WTC11 (cell line): ENCODE measurements around the gene PAAF1. TPM values are rescaled to one million over a fixed set of nuclear protein-coding genes. Genes with fewer than 3 reads are reported as not detected.

Experiments
- ATAC-seq: fragments of 200-7000 bp; cut with Tn5 transposase; 2 replicates; pipeline ENCODE4 v1.10.0; 2021; ENCODE audit warnings: mild to moderate bottlenecking, moderate library complexity
- CTCF ChIA-PET: fragments of 300-600 bp; sonication (Branson Sonifier 250); formaldehyde crosslinking; loops from one replicate; lab custom pipeline; 2021; ENCODE audit warnings: antibody characterized with exemption; lab: Charles Lee
- POLR2A ChIA-PET: fragments of 350-600 bp; sonication (Branson Sonifier 250); formaldehyde crosslinking; loops from one replicate; lab custom pipeline; 2021; ENCODE audit warnings: antibody characterized with exemption; lab: Charles Lee
- DNase-seq: peaks from one replicate; pipeline ENCODE4 v3.0.0; 2021; ENCODE audit warnings: low spot score
- H3K27ac Mint-ChIP-seq: 2 replicates; pipeline ENCODE4 v1.8.0; 2021; ENCODE audit warnings: mixed read lengths
- H3K27me3 Mint-ChIP-seq: 2 replicates; pipeline ENCODE4 v1.8.0; 2021; ENCODE audit warnings: low read depth, mild to moderate bottlenecking, moderate library complexity, mixed read lengths
- H3K36me3 Mint-ChIP-seq: 2 replicates; pipeline ENCODE4 v1.8.0; 2021; ENCODE audit warnings: mixed read lengths
- H3K4me1 Mint-ChIP-seq: 2 replicates; pipeline ENCODE4 v1.8.0; 2022; ENCODE audit warnings: mixed read lengths
- H3K4me3 Mint-ChIP-seq: 2 replicates; pipeline ENCODE4 v1.8.0; 2021; ENCODE audit warnings: mild to moderate bottlenecking, moderate library complexity, mixed read lengths
- H3K9me3 Mint-ChIP-seq: 2 replicates; pipeline ENCODE4 v1.8.0; 2021; ENCODE audit warnings: mixed read lengths
- ELF4 ChIP-seq: sonication (generic); formaldehyde crosslinking; IDR thresholded peaks from 2 replicates; pipeline ENCODE4 v1.8.1; 2022; ENCODE audit warnings: low read depth, mild to moderate bottlenecking, moderate library complexity, missing genetic modification reagents
- ETV6 ChIP-seq: sonication (generic); formaldehyde crosslinking; IDR thresholded peaks from 2 replicates; pipeline ENCODE4 v1.8.1; 2022; ENCODE audit warnings: mild to moderate bottlenecking, missing genetic modification reagents
- GABPB1 ChIP-seq: sonication (generic); formaldehyde crosslinking; IDR thresholded peaks from 2 replicates; pipeline ENCODE4 v1.8.1; 2023; ENCODE audit warnings: mild to moderate bottlenecking, missing genetic modification reagents
- JAZF1 ChIP-seq: fragments of 250-450 bp; sonication (Bioruptor Pico); IDR thresholded peaks from 2 replicates; pipeline ENCODE4 v1.9.0; 2021; ENCODE audit warnings: moderate library complexity, mild to moderate bottlenecking, inconsistent platforms
- KAT7 ChIP-seq: sonication (generic); formaldehyde crosslinking; IDR thresholded peaks from 2 replicates; pipeline ENCODE4 v1.8.1; 2023; ENCODE audit warnings: missing genetic modification reagents, mild to moderate bottlenecking, borderline replicate concordance
- OVOL2 ChIP-seq: fragments of 250-450 bp; sonication (Bioruptor Pico); IDR thresholded peaks from 2 replicates; pipeline ENCODE4 v1.9.0; 2021; ENCODE audit warnings: mild to moderate bottlenecking, borderline replicate concordance
- SMAD4 ChIP-seq: sonication (generic); formaldehyde crosslinking; IDR thresholded peaks from 2 replicates; pipeline ENCODE4 v1.8.0; 2022; ENCODE audit warnings: mild to moderate bottlenecking, missing genetic modification reagents
- TCF7 ChIP-seq: sonication (generic); formaldehyde crosslinking; IDR thresholded peaks from 2 replicates; pipeline ENCODE4 v1.8.0; 2022; ENCODE audit warnings: mild to moderate bottlenecking, low read depth, missing genetic modification reagents, moderate library complexity
- TEAD4 ChIP-seq: sonication (generic); formaldehyde crosslinking; IDR thresholded peaks from 2 replicates; pipeline ENCODE4 v1.8.0; 2022; ENCODE audit warnings: mild to moderate bottlenecking, missing genetic modification reagents
- TP53 ChIP-seq: sonication (generic); formaldehyde crosslinking; IDR thresholded peaks from 2 replicates; pipeline ENCODE4 v1.8.1; 2023; ENCODE audit warnings: mild to moderate bottlenecking, missing genetic modification reagents
- ZNF232 ChIP-seq: sonication (generic); formaldehyde crosslinking; IDR thresholded peaks from 2 replicates; pipeline ENCODE4 v1.8.0; 2022; ENCODE audit warnings: mild to moderate bottlenecking, missing genetic modification reagents
- ZNF263 ChIP-seq: sonication (generic); formaldehyde crosslinking; IDR thresholded peaks from 2 replicates; pipeline ENCODE4 v1.8.1; 2022; ENCODE audit warnings: low read depth, mild to moderate bottlenecking, moderate library complexity, missing genetic modification reagents
- ZNF396 ChIP-seq: fragments of 250-450 bp; sonication (Bioruptor Pico); IDR thresholded peaks from 2 replicates; pipeline ENCODE4 v1.8.0; 2021; ENCODE audit warnings: mild to moderate bottlenecking, moderate library complexity, borderline replicate concordance
- ZNF423 ChIP-seq: fragments of 250-450 bp; sonication (Bioruptor Pico); IDR thresholded peaks from 2 replicates; pipeline ENCODE4 v2.1.2; 2022; ENCODE audit warnings: mild to moderate bottlenecking, moderate library complexity
- total RNA-seq: library from RNA; stranded (reverse); gene quantifications from 3 replicates; pipeline ENCODE4 v1.2.3, GENCODE V29; 2021
- TF ChIP-seq, protein P1 (sequence below): fragments of 250-450 bp; sonication (Bioruptor Pico); IDR thresholded peaks from 2 replicates; pipeline ENCODE4 v1.9.0; 2021; ENCODE audit warnings: mild to moderate bottlenecking
- TF ChIP-seq, protein P2 (sequence below): sonication (generic); formaldehyde crosslinking; IDR thresholded peaks from 2 replicates; pipeline ENCODE4 v1.8.1; 2022; ENCODE audit warnings: low read depth, mild to moderate bottlenecking, moderate library complexity, missing genetic modification reagents, borderline replicate concordance
- TF ChIP-seq, protein P3 (sequence below): fragments of 200-600 bp; IDR thresholded peaks from 2 replicates; pipeline ENCODE4 v1.8.0; 2022; ENCODE audit warnings: antibody characterized with exemption
- TF ChIP-seq, protein P4 (sequence below): sonication (generic); formaldehyde crosslinking; IDR thresholded peaks from 2 replicates; pipeline ENCODE4 v1.8.0; 2023; ENCODE audit warnings: mild to moderate bottlenecking, missing genetic modification reagents
- TF ChIP-seq, protein P5 (sequence below): fragments of 250-450 bp; sonication (Bioruptor Pico); IDR thresholded peaks from 2 replicates; pipeline ENCODE4 v1.9.0; 2021; ENCODE audit warnings: mild to moderate bottlenecking
- TF ChIP-seq, protein P6 (sequence below): sonication (generic); formaldehyde crosslinking; IDR thresholded peaks from 2 replicates; pipeline ENCODE4 v1.8.1; 2023; ENCODE audit warnings: mild to moderate bottlenecking, missing genetic modification reagents

Gene PAAF1
- total RNA-seq, 1 experiment from 2014 or later, result 27.7 TPM

DNA sequence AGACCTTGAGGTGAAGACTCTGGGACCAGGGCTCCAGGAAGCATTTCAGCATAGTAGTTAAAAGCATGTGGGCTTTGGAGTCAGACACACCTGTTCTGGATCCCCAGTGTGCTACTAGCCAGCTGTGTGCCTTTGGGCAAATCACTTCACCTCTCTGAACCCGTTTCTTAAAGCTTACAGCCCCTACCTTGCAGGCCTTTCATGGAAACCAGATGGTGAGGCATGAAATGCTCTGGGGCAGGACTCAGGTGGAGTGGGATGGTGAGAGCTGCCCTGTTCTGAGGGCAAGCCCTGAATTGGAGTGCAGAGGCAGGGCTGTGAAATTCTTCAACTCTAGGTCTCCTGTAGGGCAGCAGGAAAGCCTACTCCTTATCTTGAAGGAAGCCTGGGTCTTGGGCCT, 95.4 kb downstream of the PAAF1 start (continued):
- TF ChIP-seq, protein P1, sequence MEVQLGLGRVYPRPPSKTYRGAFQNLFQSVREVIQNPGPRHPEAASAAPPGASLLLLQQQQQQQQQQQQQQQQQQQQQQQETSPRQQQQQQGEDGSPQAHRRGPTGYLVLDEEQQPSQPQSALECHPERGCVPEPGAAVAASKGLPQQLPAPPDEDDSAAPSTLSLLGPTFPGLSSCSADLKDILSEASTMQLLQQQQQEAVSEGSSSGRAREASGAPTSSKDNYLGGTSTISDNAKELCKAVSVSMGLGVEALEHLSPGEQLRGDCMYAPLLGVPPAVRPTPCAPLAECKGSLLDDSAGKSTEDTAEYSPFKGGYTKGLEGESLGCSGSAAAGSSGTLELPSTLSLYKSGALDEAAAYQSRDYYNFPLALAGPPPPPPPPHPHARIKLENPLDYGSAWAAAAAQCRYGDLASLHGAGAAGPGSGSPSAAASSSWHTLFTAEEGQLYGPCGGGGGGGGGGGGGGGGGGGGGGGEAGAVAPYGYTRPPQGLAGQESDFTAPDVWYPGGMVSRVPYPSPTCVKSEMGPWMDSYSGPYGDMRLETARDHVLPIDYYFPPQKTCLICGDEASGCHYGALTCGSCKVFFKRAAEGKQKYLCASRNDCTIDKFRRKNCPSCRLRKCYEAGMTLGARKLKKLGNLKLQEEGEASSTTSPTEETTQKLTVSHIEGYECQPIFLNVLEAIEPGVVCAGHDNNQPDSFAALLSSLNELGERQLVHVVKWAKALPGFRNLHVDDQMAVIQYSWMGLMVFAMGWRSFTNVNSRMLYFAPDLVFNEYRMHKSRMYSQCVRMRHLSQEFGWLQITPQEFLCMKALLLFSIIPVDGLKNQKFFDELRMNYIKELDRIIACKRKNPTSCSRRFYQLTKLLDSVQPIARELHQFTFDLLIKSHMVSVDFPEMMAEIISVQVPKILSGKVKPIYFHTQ (CRISPR knock-in tag), result no peak
- TF ChIP-seq TEAD4 (CRISPR knock-in tag), result no peak
- TF ChIP-seq ETV6 (CRISPR knock-in tag), result no peak
- TF ChIP-seq SMAD4 (CRISPR knock-in tag), result no peak
- TF ChIP-seq OVOL2 (CRISPR knock-in tag), result no peak
- TF ChIP-seq, protein P2, sequence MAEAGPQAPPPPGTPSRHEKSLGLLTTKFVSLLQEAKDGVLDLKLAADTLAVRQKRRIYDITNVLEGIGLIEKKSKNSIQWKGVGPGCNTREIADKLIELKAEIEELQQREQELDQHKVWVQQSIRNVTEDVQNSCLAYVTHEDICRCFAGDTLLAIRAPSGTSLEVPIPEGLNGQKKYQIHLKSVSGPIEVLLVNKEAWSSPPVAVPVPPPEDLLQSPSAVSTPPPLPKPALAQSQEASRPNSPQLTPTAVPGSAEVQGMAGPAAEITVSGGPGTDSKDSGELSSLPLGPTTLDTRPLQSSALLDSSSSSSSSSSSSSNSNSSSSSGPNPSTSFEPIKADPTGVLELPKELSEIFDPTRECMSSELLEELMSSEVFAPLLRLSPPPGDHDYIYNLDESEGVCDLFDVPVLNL (CRISPR knock-in tag), result no peak
- no peak for TF ChIP-seq ZNF232 (CRISPR knock-in tag)
- no peak for TF ChIP-seq ELF4 (CRISPR knock-in tag)
- no peak for TF ChIP-seq GABPB1

DNA sequence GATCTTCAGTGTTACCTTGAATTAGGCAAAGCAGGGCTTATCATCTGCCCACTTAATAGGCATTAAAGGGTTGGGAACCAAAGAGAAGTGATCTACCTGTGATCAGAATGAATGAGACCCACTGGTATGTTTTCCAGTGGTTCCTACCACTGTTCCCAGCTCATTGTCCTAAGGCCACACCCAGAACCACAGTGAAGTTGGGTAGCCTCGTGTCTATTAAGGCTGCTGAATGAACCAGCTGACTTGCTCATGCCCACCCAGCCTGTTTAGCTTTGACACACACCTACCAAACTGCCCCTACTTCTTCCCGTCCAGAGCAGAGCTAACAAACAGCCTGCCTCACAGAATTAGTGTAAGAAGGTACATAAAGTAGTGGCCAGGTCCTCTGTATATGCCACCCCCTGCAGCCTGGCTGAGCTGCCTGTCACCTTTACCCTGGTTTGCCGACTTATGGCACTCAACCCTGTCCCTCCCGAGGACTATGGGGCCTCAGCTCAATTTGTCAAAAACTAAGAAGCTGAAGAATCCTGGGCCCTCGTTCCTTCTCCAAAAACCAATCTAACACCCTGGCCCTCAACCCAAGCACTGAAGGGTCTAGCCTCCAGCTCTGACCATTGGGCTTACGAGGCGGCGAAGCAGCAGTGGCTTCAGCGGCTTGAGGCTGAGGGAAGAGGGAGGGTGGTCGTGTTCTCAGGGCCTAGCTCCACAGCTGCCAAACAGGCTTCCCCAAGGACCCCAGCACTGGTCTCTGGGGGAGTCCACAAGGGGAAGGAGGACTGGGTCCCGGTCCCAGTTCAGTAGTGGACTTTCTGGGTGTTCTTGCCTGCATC, 96.0 kb downstream of the PAAF1 start:
- Mint-ChIP-seq H3K9me3 (no peaks in the 10 kb centered on the region), H3K4me3 (no peak overlapping the region), H3K4me1 (no peaks in the 10 kb centered on the region), H3K36me3 (peaks cover 40% of the 10 kb centered on the region), H3K27me3 (peaks cover 10% of the 10 kb centered on the region; the same call in 1 of the 2 replicates), H3K27ac (no peak overlapping the region; the same call in 1 of the 2 replicates)
- CTCF ChIA-PET, result no interaction called here
- ATAC-seq (no peak), DNase-seq (no peak)
- no peak for TF ChIP-seq KAT7 (CRISPR knock-in tag)
- TF ChIP-seq ZNF423 (CRISPR knock-in tag), result no peak
- TF ChIP-seq GABPB1, result no peak
- TF ChIP-seq ZNF263 (CRISPR knock-in tag), result no peak
- TF ChIP-seq, protein P3, sequence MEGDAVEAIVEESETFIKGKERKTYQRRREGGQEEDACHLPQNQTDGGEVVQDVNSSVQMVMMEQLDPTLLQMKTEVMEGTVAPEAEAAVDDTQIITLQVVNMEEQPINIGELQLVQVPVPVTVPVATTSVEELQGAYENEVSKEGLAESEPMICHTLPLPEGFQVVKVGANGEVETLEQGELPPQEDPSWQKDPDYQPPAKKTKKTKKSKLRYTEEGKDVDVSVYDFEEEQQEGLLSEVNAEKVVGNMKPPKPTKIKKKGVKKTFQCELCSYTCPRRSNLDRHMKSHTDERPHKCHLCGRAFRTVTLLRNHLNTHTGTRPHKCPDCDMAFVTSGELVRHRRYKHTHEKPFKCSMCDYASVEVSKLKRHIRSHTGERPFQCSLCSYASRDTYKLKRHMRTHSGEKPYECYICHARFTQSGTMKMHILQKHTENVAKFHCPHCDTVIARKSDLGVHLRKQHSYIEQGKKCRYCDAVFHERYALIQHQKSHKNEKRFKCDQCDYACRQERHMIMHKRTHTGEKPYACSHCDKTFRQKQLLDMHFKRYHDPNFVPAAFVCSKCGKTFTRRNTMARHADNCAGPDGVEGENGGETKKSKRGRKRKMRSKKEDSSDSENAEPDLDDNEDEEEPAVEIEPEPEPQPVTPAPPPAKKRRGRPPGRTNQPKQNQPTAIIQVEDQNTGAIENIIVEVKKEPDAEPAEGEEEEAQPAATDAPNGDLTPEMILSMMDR, result no peak
- no peak for TF ChIP-seq ELF4 (CRISPR knock-in tag)
- no peak for TF ChIP-seq TP53 (CRISPR knock-in tag)
- POLR2A ChIA-PET, result interaction anchor here (2.4 kb wide), 1 partner anchor 9 kb away, joined by 8 read pairs; the partner anchor contains the start of gene UCP2

DNA sequence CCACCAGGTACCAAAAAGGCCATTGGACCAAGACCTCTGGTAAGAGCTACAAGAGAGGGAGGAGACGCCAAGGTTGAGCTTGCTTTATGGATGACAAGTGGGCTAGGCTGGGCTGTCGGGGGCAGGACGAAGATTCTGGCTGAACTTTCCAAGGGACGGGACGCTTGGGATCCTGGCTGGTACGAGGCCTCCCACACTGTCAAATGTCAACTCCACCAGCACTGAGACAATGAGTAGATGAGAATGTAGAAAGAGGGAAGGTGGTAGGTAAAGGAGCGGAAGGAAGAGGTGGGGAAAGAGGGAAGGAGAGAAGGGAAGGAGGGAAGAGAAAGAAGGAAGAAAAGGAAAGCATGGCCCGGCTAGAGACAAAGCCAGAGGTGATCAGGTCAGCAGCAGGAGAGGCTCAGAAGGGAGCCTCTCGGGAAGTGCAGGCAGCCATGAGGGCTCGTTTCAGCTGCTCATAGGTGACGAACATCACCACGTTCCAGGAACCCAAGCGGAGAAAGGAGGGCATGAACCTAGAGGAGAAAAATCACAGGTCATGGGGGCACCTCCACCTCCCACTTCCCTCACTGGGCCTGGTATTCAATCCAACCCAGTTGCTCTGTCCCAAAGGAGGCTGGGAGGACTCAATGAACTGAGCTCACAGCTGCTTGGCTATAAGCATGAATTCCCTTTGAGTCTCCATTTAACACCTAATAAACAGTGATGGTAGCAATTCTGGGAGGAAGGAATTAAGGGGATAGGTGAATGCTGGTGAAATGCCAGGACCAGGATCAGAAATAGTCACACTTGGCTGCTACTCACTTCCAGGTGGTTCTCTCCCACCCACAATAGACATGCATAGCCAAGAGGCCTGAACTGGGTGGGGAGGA, 98.0 kb downstream of the PAAF1 start:
- ChIA-PET POLR2A (no interaction called here), CTCF (no interaction called here)
- H3K9me3 Mint-ChIP-seq, result no peaks in the 10 kb centered on the region
- no peak overlapping the region for H3K4me3 Mint-ChIP-seq
- peaks cover 2% of the 10 kb centered on the region for H3K4me1 Mint-ChIP-seq
- ATAC-seq (no peak), DNase-seq (no peak)
- no peaks in the 10 kb centered on the region; the same call in 1 of the 2 replicates for H3K27me3 Mint-ChIP-seq
- H3K27ac Mint-ChIP-seq, result no peak overlapping the region; the same call in 1 of the 2 replicates
- H3K36me3 Mint-ChIP-seq, result peaks cover 56% of the 10 kb centered on the region
- TF ChIP-seq, protein P4, sequence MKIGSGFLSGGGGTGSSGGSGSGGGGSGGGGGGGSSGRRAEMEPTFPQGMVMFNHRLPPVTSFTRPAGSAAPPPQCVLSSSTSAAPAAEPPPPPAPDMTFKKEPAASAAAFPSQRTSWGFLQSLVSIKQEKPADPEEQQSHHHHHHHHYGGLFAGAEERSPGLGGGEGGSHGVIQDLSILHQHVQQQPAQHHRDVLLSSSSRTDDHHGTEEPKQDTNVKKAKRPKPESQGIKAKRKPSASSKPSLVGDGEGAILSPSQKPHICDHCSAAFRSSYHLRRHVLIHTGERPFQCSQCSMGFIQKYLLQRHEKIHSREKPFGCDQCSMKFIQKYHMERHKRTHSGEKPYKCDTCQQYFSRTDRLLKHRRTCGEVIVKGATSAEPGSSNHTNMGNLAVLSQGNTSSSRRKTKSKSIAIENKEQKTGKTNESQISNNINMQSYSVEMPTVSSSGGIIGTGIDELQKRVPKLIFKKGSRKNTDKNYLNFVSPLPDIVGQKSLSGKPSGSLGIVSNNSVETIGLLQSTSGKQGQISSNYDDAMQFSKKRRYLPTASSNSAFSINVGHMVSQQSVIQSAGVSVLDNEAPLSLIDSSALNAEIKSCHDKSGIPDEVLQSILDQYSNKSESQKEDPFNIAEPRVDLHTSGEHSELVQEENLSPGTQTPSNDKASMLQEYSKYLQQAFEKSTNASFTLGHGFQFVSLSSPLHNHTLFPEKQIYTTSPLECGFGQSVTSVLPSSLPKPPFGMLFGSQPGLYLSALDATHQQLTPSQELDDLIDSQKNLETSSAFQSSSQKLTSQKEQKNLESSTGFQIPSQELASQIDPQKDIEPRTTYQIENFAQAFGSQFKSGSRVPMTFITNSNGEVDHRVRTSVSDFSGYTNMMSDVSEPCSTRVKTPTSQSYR (CRISPR knock-in tag), result no peak
- no peak for TF ChIP-seq TCF7 (CRISPR knock-in tag)
- no peak for TF ChIP-seq ZNF396
- TF ChIP-seq, protein P5, sequence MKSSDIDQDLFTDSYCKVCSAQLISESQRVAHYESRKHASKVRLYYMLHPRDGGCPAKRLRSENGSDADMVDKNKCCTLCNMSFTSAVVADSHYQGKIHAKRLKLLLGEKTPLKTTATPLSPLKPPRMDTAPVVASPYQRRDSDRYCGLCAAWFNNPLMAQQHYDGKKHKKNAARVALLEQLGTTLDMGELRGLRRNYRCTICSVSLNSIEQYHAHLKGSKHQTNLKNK, result no peak
- TF ChIP-seq JAZF1 (CRISPR knock-in tag), result no peak
- TF ChIP-seq, protein P6, sequence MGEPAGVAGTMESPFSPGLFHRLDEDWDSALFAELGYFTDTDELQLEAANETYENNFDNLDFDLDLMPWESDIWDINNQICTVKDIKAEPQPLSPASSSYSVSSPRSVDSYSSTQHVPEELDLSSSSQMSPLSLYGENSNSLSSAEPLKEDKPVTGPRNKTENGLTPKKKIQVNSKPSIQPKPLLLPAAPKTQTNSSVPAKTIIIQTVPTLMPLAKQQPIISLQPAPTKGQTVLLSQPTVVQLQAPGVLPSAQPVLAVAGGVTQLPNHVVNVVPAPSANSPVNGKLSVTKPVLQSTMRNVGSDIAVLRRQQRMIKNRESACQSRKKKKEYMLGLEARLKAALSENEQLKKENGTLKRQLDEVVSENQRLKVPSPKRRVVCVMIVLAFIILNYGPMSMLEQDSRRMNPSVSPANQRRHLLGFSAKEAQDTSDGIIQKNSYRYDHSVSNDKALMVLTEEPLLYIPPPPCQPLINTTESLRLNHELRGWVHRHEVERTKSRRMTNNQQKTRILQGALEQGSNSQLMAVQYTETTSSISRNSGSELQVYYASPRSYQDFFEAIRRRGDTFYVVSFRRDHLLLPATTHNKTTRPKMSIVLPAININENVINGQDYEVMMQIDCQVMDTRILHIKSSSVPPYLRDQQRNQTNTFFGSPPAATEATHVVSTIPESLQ (CRISPR knock-in tag), result no peak
